ENCODE data around the gene KCTD5. TPM values are rescaled to one million over a fixed set of nuclear protein-coding genes. Genes with fewer than 3 reads are reported as not detected.

Gene KCTD5
- total RNA-seq, 4 donors from 2014 or later: 23.1 to 85.6 (median 56.4) TPM

DNA sequence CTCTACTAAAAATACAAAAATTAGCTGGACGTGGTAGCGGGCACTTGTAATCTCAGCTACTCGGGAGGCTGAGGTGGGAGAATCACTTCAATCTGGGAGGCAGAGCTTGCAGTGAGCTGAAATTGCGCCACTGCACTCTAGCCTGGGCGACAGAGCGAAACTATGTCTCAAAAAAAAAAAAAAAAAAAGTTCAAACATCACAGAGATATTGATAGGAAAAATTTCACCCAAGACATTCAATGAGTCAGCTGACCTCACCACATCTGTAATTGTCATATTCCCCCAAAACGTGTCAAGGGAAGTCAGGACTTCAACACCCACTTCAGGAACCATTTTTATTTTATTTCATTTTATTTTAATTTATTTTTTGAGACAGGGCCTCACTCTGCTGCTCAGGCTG is 45.7 kb downstream of the KCTD5 start:
- TF ChIP-seq, protein P1, sequence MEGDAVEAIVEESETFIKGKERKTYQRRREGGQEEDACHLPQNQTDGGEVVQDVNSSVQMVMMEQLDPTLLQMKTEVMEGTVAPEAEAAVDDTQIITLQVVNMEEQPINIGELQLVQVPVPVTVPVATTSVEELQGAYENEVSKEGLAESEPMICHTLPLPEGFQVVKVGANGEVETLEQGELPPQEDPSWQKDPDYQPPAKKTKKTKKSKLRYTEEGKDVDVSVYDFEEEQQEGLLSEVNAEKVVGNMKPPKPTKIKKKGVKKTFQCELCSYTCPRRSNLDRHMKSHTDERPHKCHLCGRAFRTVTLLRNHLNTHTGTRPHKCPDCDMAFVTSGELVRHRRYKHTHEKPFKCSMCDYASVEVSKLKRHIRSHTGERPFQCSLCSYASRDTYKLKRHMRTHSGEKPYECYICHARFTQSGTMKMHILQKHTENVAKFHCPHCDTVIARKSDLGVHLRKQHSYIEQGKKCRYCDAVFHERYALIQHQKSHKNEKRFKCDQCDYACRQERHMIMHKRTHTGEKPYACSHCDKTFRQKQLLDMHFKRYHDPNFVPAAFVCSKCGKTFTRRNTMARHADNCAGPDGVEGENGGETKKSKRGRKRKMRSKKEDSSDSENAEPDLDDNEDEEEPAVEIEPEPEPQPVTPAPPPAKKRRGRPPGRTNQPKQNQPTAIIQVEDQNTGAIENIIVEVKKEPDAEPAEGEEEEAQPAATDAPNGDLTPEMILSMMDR (IDR thresholded peaks at IDR 0.05): no peak
- no peak for TF ChIP-seq POLR2A (IDR thresholded peaks at IDR 0.05)
- DNase-seq: no peak
- H3K9me3 ChIP-seq: no peaks in the 10 kb centered on the region
- no peaks in the 10 kb centered on the region for H3K36me3 ChIP-seq
- H3K4me3 ChIP-seq: no peak overlapping the region
- H3K27me3 ChIP-seq: no peaks in the 10 kb centered on the region
- H3K27ac ChIP-seq: no peak overlapping the region
- H3K4me1 ChIP-seq: no peaks in the 10 kb centered on the region

DNA sequence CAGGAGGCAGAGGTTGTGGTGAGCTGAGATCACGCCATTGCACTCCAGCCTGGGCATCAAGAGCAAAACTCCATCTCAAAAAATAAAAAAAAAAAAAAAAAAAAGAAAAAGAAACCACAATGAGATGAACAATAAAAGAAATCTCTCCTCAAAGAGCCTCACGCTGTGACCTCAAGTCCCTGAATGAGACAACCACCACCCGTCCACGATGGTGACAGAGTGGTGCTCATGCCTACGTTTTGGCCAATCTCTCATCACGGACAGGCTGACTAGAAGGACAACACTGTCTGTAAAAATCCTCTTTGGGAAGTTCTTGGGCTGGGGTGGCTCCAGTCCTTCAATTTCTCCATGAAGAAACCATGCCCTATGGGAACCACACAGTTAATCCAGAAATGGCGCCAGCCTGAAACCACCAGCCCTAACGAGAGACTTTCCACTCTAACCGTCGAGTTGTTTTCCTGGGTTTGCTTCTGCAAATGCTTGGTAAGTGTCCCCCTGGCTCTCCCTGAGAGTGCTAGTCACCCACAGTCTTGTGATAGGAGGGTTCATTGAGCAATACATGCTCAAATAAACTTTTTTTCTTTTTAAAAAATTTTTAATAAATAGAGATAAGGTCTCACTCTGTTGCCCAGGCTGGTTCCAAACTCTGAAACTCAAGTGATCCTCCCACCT is 52.7 kb downstream of the KCTD5 start:
- H3K4me3 ChIP-seq: no peak overlapping the region
- H3K9me3 ChIP-seq: no peaks in the 10 kb centered on the region
- no peak overlapping the region for H3K27ac ChIP-seq
- TF ChIP-seq POLR2A (IDR thresholded peaks at IDR 0.05): no peak
- TF ChIP-seq, protein P1 (IDR thresholded peaks at IDR 0.05): no peak
- no peak for DNase-seq
- H3K36me3 ChIP-seq: no peaks in the 10 kb centered on the region
- no peaks in the 10 kb centered on the region for H3K4me1 ChIP-seq
- no peaks in the 10 kb centered on the region for H3K27me3 ChIP-seq

DNA sequence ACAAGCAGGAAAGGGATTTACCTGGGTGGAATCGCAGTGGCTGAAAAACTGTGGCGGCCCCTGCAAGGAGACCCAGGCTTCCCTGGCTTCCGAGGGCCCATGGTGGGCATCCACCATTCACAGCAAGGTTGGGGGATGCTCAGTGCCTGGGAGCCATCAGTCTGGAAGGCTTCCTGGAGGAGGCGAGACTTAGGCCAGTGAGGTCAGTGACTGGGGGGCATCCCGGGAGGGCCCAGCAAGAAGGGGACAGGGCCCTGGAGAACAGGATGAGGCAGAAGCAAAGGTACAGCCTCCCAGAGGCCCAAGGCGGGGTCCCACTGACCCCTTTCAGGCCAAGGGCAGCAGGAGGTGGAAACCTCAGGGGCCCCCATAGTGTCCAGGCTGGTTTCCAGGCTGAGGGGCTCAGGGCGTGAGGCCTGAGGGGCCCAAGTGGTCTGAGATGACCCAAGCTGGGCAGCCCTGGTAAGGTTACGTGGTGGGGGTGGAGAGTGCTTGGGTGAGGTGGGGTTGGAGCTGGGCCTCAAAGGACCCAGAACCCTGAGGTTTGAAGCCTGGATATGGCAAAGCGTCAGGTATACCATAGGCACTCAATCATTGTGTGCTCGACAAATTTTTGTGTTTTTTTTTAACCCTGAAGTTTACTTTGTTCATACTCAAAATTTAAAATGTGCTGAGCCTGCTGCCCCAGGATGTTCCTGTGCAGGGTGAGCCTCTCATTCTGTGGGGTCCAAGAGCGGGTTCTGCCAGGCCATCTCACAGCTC is 54.3 kb downstream of the KCTD5 start:
- Histone ChIP-seq H3K27me3 (no peaks in the 10 kb centered on the region), H3K9me3 (no peaks in the 10 kb centered on the region), H3K36me3 (no peaks in the 10 kb centered on the region), H3K4me1 (no peaks in the 10 kb centered on the region), H3K4me3 (no peak overlapping the region), H3K27ac (no peak overlapping the region)
- DNase-seq: no peak
- TF ChIP-seq, protein P1 (IDR thresholded peaks at IDR 0.05): no peak
- TF ChIP-seq POLR2A (IDR thresholded peaks at IDR 0.05): no peak

DNA sequence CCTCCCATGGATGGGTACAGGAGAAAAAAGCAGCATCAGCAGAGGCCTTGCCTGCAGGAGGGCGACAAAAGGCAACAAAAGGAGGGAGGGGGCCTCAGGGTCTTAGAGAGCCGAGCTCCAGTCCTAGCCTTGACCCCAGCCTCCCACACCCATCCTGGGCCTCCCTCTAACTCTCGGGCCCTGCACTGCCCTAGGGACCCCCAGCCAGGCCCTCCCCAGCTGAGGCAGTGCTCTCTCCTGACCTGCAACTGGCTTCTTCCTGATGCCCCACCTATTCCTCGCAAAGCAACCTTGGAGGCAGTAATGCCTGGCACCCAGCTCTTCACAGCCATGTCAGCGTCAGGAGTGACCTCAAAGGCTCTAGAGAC is 54.9 kb downstream of the KCTD5 start:
- no peak overlapping the region for H3K4me3 ChIP-seq
- no peak for TF ChIP-seq POLR2A (IDR thresholded peaks at IDR 0.05)
- TF ChIP-seq, protein P1 (IDR thresholded peaks at IDR 0.05): no peak
- H3K27me3 ChIP-seq: no peaks in the 10 kb centered on the region
- H3K36me3 ChIP-seq: no peaks in the 10 kb centered on the region
- no peak for DNase-seq
- H3K27ac ChIP-seq: no peak overlapping the region
- H3K9me3 ChIP-seq: no peaks in the 10 kb centered on the region
- no peaks in the 10 kb centered on the region for H3K4me1 ChIP-seq

DNA sequence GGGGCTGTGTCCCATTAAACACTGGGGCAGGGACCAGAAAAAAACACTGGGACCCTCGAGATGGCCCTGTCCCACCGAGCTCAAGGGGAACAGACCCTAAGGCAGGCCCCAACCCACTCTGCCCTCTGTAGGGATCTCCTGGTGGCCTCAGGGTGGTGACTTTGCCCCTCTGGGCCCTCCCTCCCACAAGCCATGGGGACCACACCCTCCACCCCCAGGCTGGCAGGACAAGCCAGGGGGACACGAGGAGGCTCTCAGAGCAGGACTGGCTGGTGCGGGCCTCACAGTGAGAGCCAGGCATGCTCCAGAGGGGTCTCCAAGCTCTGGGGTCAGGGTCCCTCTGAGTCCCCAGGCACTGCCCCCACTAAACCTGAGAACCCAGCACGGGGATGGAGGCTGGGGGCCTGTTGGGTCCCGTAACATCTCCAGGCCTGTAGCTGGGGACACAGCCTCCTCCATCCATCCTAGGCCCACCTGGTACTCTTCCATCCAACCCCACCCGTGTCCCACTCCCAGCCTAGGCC is 55.6 kb downstream of the KCTD5 start:
- no peak for DNase-seq
- Histone ChIP-seq H3K9me3 (no peaks in the 10 kb centered on the region), H3K4me1 (no peaks in the 10 kb centered on the region), H3K4me3 (no peak overlapping the region), H3K36me3 (no peaks in the 10 kb centered on the region), H3K27me3 (no peaks in the 10 kb centered on the region), H3K27ac (no peak overlapping the region)
- TF ChIP-seq, protein P1 (IDR thresholded peaks at IDR 0.05): no peak
- TF ChIP-seq POLR2A (IDR thresholded peaks at IDR 0.05): no peak
